ENCODE measurements around the gene SCAF4.

DNA sequence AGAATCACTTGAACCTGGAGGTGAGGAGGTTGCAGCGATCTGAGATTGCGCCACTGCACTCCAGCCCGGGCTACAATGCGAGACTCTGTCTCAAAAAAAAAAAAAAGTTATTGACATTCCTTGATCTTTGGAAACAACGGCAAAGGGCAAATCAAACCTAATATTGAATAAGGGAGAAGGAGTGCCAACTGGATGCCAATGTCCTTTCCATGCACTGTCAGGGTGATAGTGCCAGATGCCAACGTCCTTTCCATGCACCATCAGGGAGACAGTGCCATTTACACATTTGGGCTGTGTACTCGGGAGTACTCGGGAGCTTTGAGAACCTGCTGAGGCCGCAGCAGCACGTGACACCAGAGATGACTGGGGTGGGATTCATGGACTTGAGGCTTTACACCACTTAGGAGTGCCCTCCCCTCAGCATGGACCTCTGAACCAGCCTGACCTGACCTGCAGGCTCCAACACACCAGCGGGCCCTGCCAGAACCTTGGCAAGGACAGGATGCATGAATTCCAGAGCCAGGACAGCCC lies 106.9 kb downstream of the SCAF4 start:
- TF ChIP-seq, protein P1, sequence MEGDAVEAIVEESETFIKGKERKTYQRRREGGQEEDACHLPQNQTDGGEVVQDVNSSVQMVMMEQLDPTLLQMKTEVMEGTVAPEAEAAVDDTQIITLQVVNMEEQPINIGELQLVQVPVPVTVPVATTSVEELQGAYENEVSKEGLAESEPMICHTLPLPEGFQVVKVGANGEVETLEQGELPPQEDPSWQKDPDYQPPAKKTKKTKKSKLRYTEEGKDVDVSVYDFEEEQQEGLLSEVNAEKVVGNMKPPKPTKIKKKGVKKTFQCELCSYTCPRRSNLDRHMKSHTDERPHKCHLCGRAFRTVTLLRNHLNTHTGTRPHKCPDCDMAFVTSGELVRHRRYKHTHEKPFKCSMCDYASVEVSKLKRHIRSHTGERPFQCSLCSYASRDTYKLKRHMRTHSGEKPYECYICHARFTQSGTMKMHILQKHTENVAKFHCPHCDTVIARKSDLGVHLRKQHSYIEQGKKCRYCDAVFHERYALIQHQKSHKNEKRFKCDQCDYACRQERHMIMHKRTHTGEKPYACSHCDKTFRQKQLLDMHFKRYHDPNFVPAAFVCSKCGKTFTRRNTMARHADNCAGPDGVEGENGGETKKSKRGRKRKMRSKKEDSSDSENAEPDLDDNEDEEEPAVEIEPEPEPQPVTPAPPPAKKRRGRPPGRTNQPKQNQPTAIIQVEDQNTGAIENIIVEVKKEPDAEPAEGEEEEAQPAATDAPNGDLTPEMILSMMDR (IDR thresholded peaks at IDR 0.05), result no peak
- no peak for TF ChIP-seq EP300 (IDR thresholded peaks at IDR 0.05)

Measured in esophagus muscularis mucosa (tissue), 3 donors.